ENCODE measurements around the gene CUBN. TPM values are rescaled to one million over a fixed set of nuclear protein-coding genes. Genes with fewer than 3 reads are reported as not detected.

CUBN gene
- total RNA-seq, 2 experiments from 2014 or later = 3.2 to 3.7 TPM

DNA sequence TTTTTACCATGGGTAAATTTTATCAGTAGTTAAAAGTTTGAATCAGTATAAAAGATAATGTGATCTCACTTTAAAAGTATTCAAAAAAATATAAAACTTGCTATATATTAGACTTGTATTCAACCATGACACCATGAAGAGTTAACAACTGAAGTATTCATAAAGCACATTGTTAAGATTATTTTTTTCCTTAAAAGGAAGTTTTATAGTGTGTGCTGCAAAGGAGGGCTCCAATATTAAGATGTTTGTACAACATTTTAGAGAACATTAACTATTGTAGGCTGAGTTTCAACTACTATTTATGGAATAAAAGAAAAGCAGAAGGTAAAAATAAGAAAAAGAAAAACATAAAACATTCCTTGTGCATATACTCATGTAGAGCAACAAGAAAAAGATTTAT, 24.5 kb upstream of the CUBN start:
- DNase-seq = no peak
- peaks cover 12% of the 10 kb centered on the region for H3K36me3 Mint-ChIP-seq
- POLR2A ChIA-PET = no interaction called here
- no peak for ATAC-seq (ENCODE audit: low read depth)
- no peaks in the 10 kb centered on the region for H3K27me3 Mint-ChIP-seq
- no peak overlapping the region for H3K27ac Mint-ChIP-seq
- no peaks in the 10 kb centered on the region for H3K9me3 Mint-ChIP-seq
- peaks cover 2% of the 10 kb centered on the region for H3K4me1 Mint-ChIP-seq
- no peak overlapping the region for H3K4me3 Mint-ChIP-seq

DNA sequence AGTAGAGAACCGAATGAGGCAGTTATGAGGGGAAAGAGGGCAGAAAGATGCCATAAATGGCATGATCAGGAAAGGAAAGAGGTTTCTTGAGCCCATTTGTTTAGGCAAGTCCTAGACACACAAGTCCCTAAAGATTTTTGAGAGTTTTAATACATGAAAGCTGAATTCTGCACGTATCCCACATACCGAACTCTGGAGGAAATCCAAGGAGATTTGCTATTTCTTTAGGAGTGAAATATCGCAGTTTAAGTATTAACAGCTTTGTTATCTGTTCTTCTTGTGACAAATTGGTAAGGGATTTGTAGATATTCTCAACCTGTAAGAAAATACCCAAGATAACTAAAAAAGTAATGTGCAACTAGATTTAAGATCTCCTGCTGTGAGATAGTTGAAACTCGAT, 23.7 kb upstream of the CUBN start:
- H3K27ac Mint-ChIP-seq = no peak overlapping the region
- H3K4me3 Mint-ChIP-seq = no peak overlapping the region
- H3K27me3 Mint-ChIP-seq = no peaks in the 10 kb centered on the region
- H3K4me1 Mint-ChIP-seq = peaks cover 2% of the 10 kb centered on the region
- H3K36me3 Mint-ChIP-seq = peaks cover 12% of the 10 kb centered on the region
- DNase-seq (no peak), ATAC-seq (ENCODE audit: low read depth) (no peak)
- POLR2A ChIA-PET = no interaction called here
- H3K9me3 Mint-ChIP-seq = no peaks in the 10 kb centered on the region

DNA sequence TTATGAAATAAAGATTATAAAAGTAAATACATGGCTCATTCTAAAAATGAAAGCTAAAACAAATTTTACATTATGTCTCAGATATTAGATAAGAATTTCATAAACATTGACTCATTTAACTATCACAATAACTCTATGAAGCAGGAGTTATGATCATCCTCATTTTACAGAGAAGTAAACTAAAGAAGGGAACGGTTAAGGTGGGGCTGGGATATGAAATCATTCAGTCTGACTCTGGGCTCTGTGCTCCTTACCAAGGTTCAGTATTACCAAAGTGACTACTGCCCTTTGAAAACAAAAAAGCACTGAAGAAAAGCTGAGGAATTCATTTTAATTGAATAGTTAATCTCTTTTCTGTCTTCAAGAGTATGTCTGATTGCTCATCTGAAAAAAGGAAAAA, 22.1 kb upstream of the CUBN start:
- Mint-ChIP-seq H3K27me3 (no peaks in the 10 kb centered on the region), H3K9me3 (no peaks in the 10 kb centered on the region), H3K27ac (no peak overlapping the region), H3K4me3 (no peak overlapping the region), H3K36me3 (peaks cover 19% of the 10 kb centered on the region), H3K4me1 (peaks cover 2% of the 10 kb centered on the region)
- ATAC-seq (ENCODE audit: low read depth) = no peak
- DNase-seq = no peak
- POLR2A ChIA-PET = no interaction called here

DNA sequence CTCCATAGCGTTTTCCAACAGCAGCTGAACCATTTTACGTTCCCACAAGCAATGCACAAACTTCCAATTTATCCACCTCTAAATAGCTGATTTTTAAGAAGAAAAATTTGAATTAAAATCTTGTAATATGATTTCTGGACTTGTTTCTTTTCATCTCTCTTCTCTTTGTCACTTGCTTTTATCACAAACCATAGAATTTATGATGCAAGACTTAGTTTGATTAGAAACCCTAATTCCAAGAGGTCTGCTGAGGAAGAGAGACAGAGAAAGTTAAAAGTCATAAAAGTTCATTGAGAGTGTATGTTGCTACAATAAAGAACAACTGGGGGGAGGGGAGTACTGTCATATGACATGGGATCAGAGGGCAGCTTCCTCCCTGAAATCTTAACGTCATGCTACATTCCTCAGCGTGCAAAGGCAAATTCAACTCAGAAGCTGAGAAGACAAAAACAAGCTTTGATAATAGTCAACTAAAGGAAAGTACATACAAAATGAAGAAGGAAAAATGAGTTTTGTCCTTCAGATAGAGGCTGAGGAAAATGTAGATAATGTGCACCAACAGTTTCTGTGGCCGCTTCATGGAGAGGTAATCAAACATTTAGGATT, 18.4 kb upstream of the CUBN start:
- no peaks in the 10 kb centered on the region for H3K27me3 Mint-ChIP-seq
- ATAC-seq (ENCODE audit: low read depth) (no peak), DNase-seq (no peak)
- peaks cover 23% of the 10 kb centered on the region for H3K36me3 Mint-ChIP-seq
- no peak overlapping the region for H3K27ac Mint-ChIP-seq
- POLR2A ChIA-PET = no interaction called here
- H3K9me3 Mint-ChIP-seq = no peaks in the 10 kb centered on the region
- peaks cover 9% of the 10 kb centered on the region for H3K4me1 Mint-ChIP-seq
- no peak overlapping the region for H3K4me3 Mint-ChIP-seq

DNA sequence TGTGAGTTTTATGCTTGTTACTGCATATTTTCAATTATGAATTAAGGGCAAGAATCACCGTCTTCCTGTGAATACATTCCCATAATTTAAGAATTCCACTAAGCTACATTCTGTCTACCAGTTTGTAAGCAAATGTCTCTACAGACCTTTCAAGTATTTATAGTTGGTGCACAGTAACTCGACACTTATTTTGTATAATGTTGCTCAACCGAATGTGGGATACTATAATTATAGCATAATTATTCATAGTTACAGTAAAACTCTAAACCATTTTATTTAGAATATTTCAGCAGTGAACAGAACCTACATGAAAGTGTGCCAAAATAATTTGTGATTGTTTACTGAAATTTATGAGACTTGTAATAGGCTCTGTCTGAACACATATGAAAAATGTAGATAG, 17.3 kb upstream of the CUBN start:
- DNase-seq (no peak), ATAC-seq (ENCODE audit: low read depth) (no peak)
- Mint-ChIP-seq H3K36me3 (peaks cover 20% of the 10 kb centered on the region), H3K4me3 (no peak overlapping the region), H3K4me1 (peaks cover 11% of the 10 kb centered on the region), H3K9me3 (no peaks in the 10 kb centered on the region), H3K27ac (no peak overlapping the region), H3K27me3 (no peaks in the 10 kb centered on the region)
- POLR2A ChIA-PET = no interaction called here

DNA sequence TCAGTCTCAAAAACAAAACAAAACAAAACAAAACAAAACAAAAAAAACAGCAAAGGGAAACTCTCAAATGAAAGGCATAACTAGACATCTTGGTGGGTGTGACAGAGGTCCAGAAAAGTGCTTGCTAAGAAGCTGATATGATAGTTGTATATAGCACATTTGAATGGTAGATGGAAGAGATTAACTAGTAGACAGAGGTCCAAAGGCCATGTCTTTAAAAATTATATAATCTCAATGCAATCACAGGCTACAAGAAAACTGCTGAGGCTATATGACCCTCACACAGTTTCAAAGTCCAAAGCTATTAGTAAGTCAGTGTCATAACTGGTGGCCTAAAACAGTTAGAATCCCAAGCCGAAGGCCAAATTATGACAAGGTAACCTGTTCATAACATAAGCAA, 15.6 kb upstream of the CUBN start:
- H3K27ac Mint-ChIP-seq = peak overlapping the region; percentile 22
- peaks cover 22% of the 10 kb centered on the region for H3K36me3 Mint-ChIP-seq
- no peak for ATAC-seq (ENCODE audit: low read depth)
- no peak overlapping the region for H3K4me3 Mint-ChIP-seq
- peaks cover 3% of the 10 kb centered on the region for H3K9me3 Mint-ChIP-seq
- POLR2A ChIA-PET = no interaction called here
- DNase-seq = no peak
- H3K27me3 Mint-ChIP-seq = no peaks in the 10 kb centered on the region
- H3K4me1 Mint-ChIP-seq = peaks cover 14% of the 10 kb centered on the region

DNA sequence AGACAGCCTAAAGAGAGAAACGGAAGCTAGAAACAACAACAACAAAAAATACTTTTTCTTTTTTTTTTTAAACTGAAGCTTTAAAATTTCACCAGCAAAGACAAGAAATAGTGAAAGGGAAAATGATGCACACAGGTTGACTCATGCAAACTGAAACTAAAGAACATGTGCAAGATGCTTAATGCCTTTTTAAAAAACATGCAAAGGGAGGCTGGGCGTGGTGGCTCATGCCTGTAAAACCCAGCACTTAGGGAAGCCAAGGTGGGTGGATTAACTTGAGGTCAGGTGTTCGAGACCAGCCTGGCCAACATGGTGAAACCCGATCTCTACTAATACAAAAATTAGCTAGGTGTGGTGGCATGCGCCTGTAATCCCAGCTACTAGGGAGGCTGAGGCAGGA, 15.1 kb upstream of the CUBN start:
- peaks cover 3% of the 10 kb centered on the region for H3K9me3 Mint-ChIP-seq
- H3K4me3 Mint-ChIP-seq = no peak overlapping the region
- peaks cover 23% of the 10 kb centered on the region for H3K36me3 Mint-ChIP-seq
- no peaks in the 10 kb centered on the region for H3K27me3 Mint-ChIP-seq
- H3K27ac Mint-ChIP-seq = peak overlapping the region; percentile 22
- peaks cover 14% of the 10 kb centered on the region for H3K4me1 Mint-ChIP-seq
- POLR2A ChIA-PET = no interaction called here
- ATAC-seq (ENCODE audit: low read depth) (peak; percentile 63), DNase-seq (no peak)

DNA sequence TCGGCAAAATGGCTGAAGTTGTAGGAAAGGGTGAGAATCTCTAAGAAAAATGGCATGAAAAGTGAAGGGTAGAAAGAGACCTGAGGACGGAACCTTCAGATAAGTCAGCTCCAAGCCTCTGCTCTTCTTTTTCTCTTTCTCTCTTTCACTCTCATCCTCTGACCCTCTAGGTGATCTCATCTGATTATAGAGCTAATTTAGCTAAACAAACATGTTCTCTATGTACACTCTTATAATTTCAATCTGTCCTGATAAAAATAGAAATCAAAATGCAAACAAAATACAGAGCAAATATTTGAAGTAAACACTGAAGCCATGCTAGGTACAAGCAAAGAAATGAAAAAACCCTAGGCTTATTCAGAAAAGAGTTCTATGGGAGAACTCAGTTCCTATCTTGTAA, 14.4 kb upstream of the CUBN start:
- Mint-ChIP-seq H3K36me3 (peaks cover 23% of the 10 kb centered on the region), H3K27ac (no peak overlapping the region), H3K4me1 (peaks cover 14% of the 10 kb centered on the region), H3K9me3 (peaks cover 4% of the 10 kb centered on the region), H3K4me3 (no peak overlapping the region), H3K27me3 (no peaks in the 10 kb centered on the region)
- POLR2A ChIA-PET = no interaction called here
- no peak for ATAC-seq (ENCODE audit: low read depth)
- no peak for DNase-seq

DNA sequence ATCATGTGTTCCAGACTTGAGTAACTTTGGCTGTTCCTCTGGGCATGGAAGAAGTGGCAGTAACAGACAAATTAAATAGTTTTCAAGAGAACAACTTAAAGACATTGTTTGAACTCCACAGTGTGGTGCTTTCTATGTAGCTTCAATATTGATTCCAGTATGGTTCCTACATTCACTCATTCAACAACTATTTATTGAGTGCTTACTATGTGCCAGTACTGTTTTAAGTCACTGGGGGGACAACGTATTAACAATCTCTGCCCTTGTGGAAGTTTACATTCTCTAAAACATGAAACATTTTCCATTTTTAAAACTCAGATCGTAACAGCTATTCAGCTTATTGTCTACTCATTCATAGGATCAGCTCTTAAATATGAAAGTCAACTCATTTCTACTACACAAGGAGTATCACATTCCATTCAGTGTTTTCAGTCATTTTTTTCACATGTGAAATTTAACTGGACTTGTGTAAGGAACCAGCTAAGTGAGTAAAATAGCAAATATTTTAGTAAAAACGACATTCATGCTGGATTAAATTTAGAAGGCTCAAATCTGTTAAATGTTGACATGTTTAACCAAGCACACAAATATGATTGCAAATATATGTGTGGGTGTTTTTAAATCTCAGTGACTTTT, 13.6 kb upstream of the CUBN start:
- POLR2A ChIA-PET = no interaction called here
- no peak for ATAC-seq (ENCODE audit: low read depth)
- Mint-ChIP-seq H3K27me3 (no peaks in the 10 kb centered on the region), H3K4me3 (no peak overlapping the region), H3K4me1 (peaks cover 14% of the 10 kb centered on the region), H3K9me3 (peaks cover 4% of the 10 kb centered on the region), H3K36me3 (peaks cover 23% of the 10 kb centered on the region), H3K27ac (no peak overlapping the region)
- DNase-seq = no peak

DNA sequence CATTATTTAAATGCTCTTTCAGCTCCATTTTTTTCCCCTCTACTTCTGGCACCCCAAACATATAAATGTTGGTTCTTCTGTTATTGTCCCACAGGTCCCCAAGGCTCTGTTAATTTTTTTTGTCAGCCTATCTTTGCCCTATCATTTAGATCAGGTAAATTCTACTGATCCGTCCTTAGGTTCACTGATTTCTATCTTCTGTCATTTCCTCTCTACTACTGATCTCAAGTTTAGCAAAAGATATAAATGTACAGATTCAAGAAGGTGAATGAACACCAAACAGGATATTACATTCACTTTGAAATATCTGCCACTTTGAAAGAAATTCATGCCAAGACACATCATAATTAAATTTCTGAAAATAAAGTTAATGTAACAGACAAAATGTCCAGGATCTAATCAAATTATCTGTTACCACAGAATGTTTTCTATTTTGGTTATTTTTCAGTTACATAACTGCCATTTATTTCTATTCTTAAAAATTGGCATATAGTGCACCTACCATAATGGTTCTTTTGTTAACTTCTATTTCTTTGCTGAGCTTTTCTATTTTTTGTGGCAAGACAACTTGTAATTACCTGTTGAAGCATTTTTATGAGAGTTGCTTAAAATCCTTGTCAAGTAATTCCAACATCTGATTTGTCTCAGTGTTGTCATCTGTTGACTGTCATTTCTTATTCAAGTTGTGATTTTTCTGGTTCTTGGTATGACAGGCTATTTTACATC, 12.1 kb upstream of the CUBN start:
- H3K36me3 Mint-ChIP-seq = peaks cover 16% of the 10 kb centered on the region

DNA sequence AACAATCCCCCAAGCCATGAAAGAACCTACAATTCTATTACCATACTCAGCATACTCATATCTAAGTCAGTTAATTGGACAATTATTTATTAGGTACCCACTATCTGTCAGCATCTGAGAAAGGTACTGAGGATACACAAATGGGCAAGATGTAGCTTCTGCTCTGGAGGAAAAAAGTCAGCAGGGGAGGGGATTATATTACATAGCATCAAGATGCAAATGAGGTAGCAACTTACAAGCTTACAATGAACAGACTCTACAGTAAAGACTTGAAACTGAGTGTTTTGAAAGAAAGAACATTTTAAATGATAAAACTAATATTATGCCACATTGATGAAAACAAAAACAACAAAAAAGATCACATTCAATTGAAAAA, 10.8 kb upstream of the CUBN start:
- H3K4me1 Mint-ChIP-seq = peaks cover 14% of the 10 kb centered on the region
- peaks cover 13% of the 10 kb centered on the region for H3K36me3 Mint-ChIP-seq
- POLR2A ChIA-PET = no interaction called here
- DNase-seq = no peak
- H3K27ac Mint-ChIP-seq = no peak overlapping the region
- H3K4me3 Mint-ChIP-seq = no peak overlapping the region
- ATAC-seq (ENCODE audit: low read depth) = no peak
- no peaks in the 10 kb centered on the region for H3K27me3 Mint-ChIP-seq
- peaks cover 4% of the 10 kb centered on the region for H3K9me3 Mint-ChIP-seq

More for the DNA sequence above, 12.1 kb upstream of the CUBN start:
- Mint-ChIP-seq H3K4me1 (peaks cover 14% of the 10 kb centered on the region), H3K4me3 (no peak overlapping the region), H3K27ac (no peak overlapping the region), H3K9me3 (peaks cover 4% of the 10 kb centered on the region), H3K27me3 (no peaks in the 10 kb centered on the region)
- POLR2A ChIA-PET = no interaction called here
- DNase-seq (no peak), ATAC-seq (ENCODE audit: low read depth) (no peak)

DNA sequence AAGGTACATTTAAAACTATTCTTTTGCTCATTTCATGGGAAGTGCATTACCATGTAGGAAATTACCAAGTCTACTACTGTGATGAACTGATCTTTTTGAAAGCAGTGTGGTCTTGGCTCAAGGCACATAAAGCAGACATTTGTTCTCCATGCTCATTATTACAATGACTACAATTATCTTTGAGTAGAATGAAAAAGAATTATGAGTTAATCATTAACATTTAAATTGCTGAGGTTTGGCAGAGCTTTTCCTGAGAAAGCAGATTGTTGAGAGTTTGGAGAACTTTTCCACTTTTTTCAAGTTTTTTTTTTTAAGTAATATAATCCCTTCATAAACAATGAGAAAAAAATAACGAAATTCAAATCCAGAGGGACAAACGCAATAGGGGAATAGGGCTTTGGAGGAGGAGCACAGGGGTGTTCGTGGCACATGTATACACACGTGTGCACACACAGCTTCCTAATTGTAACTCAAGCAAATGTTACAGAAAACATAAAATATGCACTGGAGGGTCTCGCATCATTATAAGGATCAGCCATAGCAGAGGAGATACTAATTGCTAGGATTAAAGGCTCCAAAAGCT, 8.9 kb upstream of the CUBN start:
- Mint-ChIP-seq H3K9me3 (peaks cover 4% of the 10 kb centered on the region), H3K27ac (no peak overlapping the region), H3K4me1 (peaks cover 5% of the 10 kb centered on the region), H3K27me3 (no peaks in the 10 kb centered on the region), H3K4me3 (no peak overlapping the region), H3K36me3 (peaks cover 6% of the 10 kb centered on the region)
- POLR2A ChIA-PET = no interaction called here
- DNase-seq = no peak
- no peak for ATAC-seq (ENCODE audit: low read depth)

DNA sequence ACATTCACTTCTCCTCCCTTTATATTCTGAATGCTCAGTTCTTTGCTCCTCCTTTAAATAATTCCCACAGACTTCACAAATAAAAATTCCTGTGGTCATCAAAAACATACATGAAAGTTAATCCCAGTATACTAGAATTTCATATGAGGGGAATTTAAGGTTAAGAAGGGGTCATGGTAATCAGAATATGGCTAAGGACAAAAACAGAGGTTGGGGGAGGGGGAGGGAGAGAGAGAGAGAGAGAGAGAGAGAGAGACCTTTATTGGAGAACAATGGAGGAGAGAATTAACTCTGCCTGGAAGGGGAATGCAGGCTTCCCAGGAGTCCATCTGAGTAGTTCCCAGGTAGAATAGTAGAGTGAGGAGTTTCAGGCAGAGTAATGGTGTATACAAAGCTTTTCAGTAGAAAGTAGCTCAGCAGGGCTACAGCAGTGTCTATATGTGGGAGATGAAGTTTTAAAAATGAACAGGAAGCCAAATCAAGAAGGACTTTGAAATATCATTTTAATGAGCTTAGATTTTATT, 5.2 kb upstream of the CUBN start:
- no peak overlapping the region for H3K27ac Mint-ChIP-seq
- peaks cover 1% of the 10 kb centered on the region for H3K9me3 Mint-ChIP-seq
- no peaks in the 10 kb centered on the region for H3K27me3 Mint-ChIP-seq

DNA sequence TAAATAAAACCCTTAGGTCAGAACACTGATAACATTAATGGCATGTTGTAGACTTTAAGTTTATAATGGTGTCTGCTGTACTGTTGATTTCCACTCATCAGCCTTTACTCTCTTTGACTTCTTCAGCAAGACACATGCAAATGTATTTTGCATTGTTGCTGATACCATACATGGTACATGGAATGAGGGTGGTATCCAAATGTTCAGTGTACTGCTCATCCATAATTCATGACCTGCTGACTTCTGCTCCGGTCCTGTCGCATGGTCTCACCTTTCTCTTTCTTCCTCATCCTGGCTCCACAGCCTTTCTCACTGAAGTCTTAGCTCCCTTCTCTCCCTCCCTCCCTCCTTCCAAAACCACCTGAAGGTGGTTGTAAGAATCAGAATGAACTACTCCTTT, 4.7 kb upstream of the CUBN start:
- no peak overlapping the region for H3K4me3 Mint-ChIP-seq
- POLR2A ChIA-PET = no interaction called here
- no peak overlapping the region for H3K27ac Mint-ChIP-seq
- ATAC-seq (ENCODE audit: low read depth) (no peak), DNase-seq (no peak)
- H3K27me3 Mint-ChIP-seq = no peaks in the 10 kb centered on the region
- peaks cover 4% of the 10 kb centered on the region for H3K4me1 Mint-ChIP-seq
- no peaks in the 10 kb centered on the region for H3K36me3 Mint-ChIP-seq
- peaks cover 1% of the 10 kb centered on the region for H3K9me3 Mint-ChIP-seq

More for the DNA sequence above, 5.2 kb upstream of the CUBN start:
- peaks cover 4% of the 10 kb centered on the region for H3K4me1 Mint-ChIP-seq
- H3K36me3 Mint-ChIP-seq = no peaks in the 10 kb centered on the region
- POLR2A ChIA-PET = no interaction called here
- no peak for DNase-seq
- ATAC-seq (ENCODE audit: low read depth) = no peak
- H3K4me3 Mint-ChIP-seq = no peak overlapping the region
